ENCODE results near the gene SSBP4. TPM values are rescaled to one million over a fixed set of nuclear protein-coding genes. Genes with fewer than 3 reads are reported as not detected.

SSBP4 gene
- total and polyA plus RNA-seq, 2 of the 4 experiments (the other 2 are of a cell fraction), result 14.9 to 39.7 TPM

DNA sequence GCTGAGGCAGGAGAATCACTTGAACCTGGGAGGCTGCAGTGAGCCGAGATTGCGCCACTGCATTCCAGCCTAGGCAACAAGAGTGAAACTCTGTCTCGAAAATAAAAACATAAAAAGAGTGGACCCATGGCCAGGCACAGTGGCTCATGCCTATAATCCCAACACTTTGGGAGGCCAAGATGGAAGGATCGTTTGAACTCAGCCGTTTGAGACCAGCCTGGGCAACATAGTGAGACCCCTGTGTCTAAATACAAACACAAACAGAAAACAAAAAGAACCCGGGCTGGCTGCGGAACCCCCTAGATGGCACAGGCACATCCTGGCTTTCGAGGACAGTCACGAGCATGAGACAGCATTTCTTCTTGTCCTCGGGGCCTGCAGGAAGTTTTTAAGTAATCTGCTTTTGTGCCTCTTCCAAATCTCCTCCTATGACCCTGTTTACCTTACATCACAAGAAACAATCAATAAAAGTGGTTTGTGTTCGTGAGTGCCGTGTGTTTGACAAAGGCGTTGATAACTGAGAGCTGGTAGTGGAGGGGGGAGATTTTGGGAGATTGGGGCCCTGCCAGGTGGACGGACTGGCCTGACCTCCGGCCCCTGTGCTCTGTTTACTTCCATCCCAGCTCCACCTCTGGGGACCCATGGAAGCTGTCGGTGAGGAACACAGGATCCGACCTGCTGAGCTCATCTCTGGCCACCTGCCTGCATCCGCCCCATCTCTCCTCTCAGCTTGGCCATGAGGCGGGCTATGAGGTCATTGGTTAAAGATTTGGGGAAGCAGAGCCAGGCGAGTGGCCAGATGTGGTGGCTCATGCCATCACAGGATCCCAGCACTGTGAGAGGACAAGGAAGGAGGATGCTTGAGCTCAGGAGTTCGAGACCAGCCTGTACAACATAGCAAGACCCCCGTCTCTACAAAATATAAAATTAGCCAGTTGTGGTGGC, 39.1 kb upstream of the SSBP4 start:
- H3K4me3 ChIP-seq (ENCODE audit: insufficient read depth, low read depth, low read length), result no peak overlapping the region
- dilution Hi-C loops (cut with HindIII; ENCODE audit: low sequenced_read_pairs, unreplicated experiment), result no loop called here
- 100% methylated on average over 2 of the region's 22 CpGs; no CpG with 5 or more reads in 1 of the 2 experiments for WGBS, 2 experiments (ENCODE audit: extremely low coverage in 2 of 2, insufficient read length in 1 of 2)
- TF ChIP-seq SMC3 (IDR thresholded peaks at IDR 0.05; ENCODE audit: low read depth, low read length), result no peak
- TF ChIP-seq RCOR1 (IDR thresholded peaks at IDR 0.05; ENCODE audit: insufficient replicate concordance, low read length), result peak; percentile 77
- no peak for TF ChIP-seq CEBPB (IDR thresholded peaks at IDR 0.05; ENCODE audit: low read depth, low read length)
- 0 out of 2 replicates have a peak overlapping the region, but pooled peaks have one; percentile 19 for H3K56ac ChIP-seq (ENCODE audit: extremely low read depth, insufficient read depth, low read length)
- H3K14ac ChIP-seq (replicated peaks; ENCODE audit: low read depth, low read length), result peak overlapping the region; percentile 69
- ATAC-seq (ENCODE audit: low read depth) (peak; percentile 76), DNase-seq (peak; percentile 96)
- in situ Hi-C loops (cut with MboI; ENCODE audit: low sequenced_read_pairs), result no loop called here
- H2AK9ac ChIP-seq (replicated peaks; ENCODE audit: low read depth, low read length, poor library complexity), result peak overlapping the region; percentile 92
- ChIA-PET POLR2A (ENCODE audit: unreplicated experiment) (no interaction called here), CTCF (interaction anchor here (0.7 to 1.0 kb wide), 5 partner anchors 8 to 100 kb away, joined by 3 read pairs; no protein-coding TSS in a partner anchor)
- H2BK20ac ChIP-seq (ENCODE audit: low read depth, low read length), result peak overlapping the region; percentile 79
- peak overlapping the region; percentile 40 for H2BK5ac ChIP-seq (ENCODE audit: low read depth, low read length, poor library complexity, severe bottlenecking)
- peaks cover 5% of the 10 kb centered on the region; the same call in 1 of the 2 replicates for H3K9me1 ChIP-seq (ENCODE audit: insufficient read depth, low read length)
- no peak overlapping the region; the same call in 1 of the 2 replicates for H3K9ac ChIP-seq (ENCODE audit: low read depth, low read length)
- H3K79me1 ChIP-seq (ENCODE audit: low read depth in 1 of 2, low read length in 2 of 2), result 0 out of 4 replicates have a peak, but pooled peaks cover 0 to 3% of the 10 kb centered on the region in 2 experiments
- no peaks in the 10 kb centered on the region for H3K27me3 ChIP-seq (ENCODE audit: control insufficient read depth, insufficient read depth, low read length)
- peak overlapping the region; percentile 91 for H2BK120ac ChIP-seq (ENCODE audit: low read depth, low read length)
- H2BK15ac ChIP-seq (ENCODE audit: low read depth, low read length), result peak overlapping the region; percentile 33; the same call in 1 of the 3 replicates
- H3K36me3 ChIP-seq (ENCODE audit: control insufficient read depth, insufficient read depth, low read length), result no peaks in the 10 kb centered on the region
- peak overlapping the region; percentile 78 for H2AFZ ChIP-seq (replicated peaks; ENCODE audit: low read length, poor library complexity)
- BruUV-seq (replicated peaks), result no TSS peak
- H3K18ac ChIP-seq (ENCODE audit: low read depth, low read length), result peak overlapping the region; percentile 83; the same call in 1 of the 2 replicates
- intact Hi-C loops (cut with micrococcal nuclease), result no loop called here
- H4K8ac ChIP-seq (ENCODE audit: low read depth in 2 of 2, low read length in 2 of 2), result peak overlapping the region; percentile 43 to 66
- peak overlapping the region; percentile 53 for H4K91ac ChIP-seq (ENCODE audit: insufficient read depth, low read depth, low read length)
- no peak overlapping the region for H3K23ac ChIP-seq (ENCODE audit: low read depth, low read length)
- peak overlapping the region; percentile 71 for H3K4ac ChIP-seq (ENCODE audit: low read depth, low read length)
- no peak overlapping the region for H3K4me2 ChIP-seq (ENCODE audit: low read depth, low read length)
- peak overlapping the region; percentile 88 for H2AK5ac ChIP-seq (ENCODE audit: low read depth, low read length)
- H4K5ac ChIP-seq (ENCODE audit: low read depth, low read length), result peak overlapping the region; percentile 56
- H3K27ac ChIP-seq (ENCODE audit: insufficient read depth, low read length), result peak overlapping the region; percentile 83
- H4K20me1 ChIP-seq (ENCODE audit: insufficient read depth, low read length), result no peaks in the 10 kb centered on the region
- no peaks in the 10 kb centered on the region for H3K9me3 ChIP-seq (ENCODE audit: control insufficient read depth, insufficient read depth, low read length)
- H3K4me1 ChIP-seq (ENCODE audit: control insufficient read depth, insufficient read depth, low read length), result peaks cover 18% of the 10 kb centered on the region
